GM12872 (cell line): ENCODE results near the gene TBC1D22A.

Source experiments
- CTCF ChIP-seq: IDR thresholded peaks from 3 replicates; pipeline ENCODE4 v1.5.1; 2011; ENCODE audit warnings: low read depth, mild to moderate bottlenecking, low read length, moderate library complexity; ENCODE audit not compliant: insufficient read depth

TBC1D22A gene

GRCh38 chr22:47086596-47087248 lies 324.3 kb downstream of the TBC1D22A start:
- no peak for TF ChIP-seq CTCF

- TF ChIP-seq CTCF, result no peak
These were observed 326.2 kb downstream of the TBC1D22A start for GRCh38 chr22:47088480-47089158.

GRCh38 chr22:47089374-47089773 lies 326.9 kb downstream of the TBC1D22A start:
- TF ChIP-seq CTCF, result no peak

GRCh38 chr22:47089796-47090460 lies 327.5 kb downstream of the TBC1D22A start:
- no peak for TF ChIP-seq CTCF

GRCh38 chr22:47090591-47091245 lies 328.3 kb downstream of the TBC1D22A start:
- no peak for TF ChIP-seq CTCF

GRCh38 chr22:47091246-47091651 lies 328.8 kb downstream of the TBC1D22A start:
- TF ChIP-seq CTCF, result no peak
